HG03575 (cell line): Measurements from ENCODE around the gene HAVCR2.
"Not testable (repeated sequence)": the region's sequence is repeated elsewhere in the genome, so short reads cannot be mapped to it uniquely, and the experiment has no call there.

Source experiments
- ATAC-seq: cut with Tn5 transposase; IDR thresholded peaks from one replicate; pipeline ENCODE4 v1.9.1; 2021; ENCODE audit not compliant: unreplicated experiment, insufficient number of reproducible peaks, low FRiP score; ENCODE audit errors: extremely low read depth

Gene HAVCR2

GRCh38 chr5:157106630-157107461 lies 2.0 kb downstream of the HAVCR2 start:
- no peak for ATAC-seq

- no peak for ATAC-seq
Measured at GRCh38 chr5:157100140-157100679, 8.6 kb downstream of the HAVCR2 start.

GRCh38 chr5:157088342-157088990 lies 20.4 kb downstream of the HAVCR2 start:
- ATAC-seq = peak; percentile 63

- ATAC-seq = no peak
Measured at GRCh38 chr5:157086751-157087359, 22.0 kb downstream of the HAVCR2 start.

GRCh38 chr5:157085930-157086329 lies 22.9 kb downstream of the HAVCR2 start:
- no peak for ATAC-seq

- ATAC-seq = no peak
Measured at GRCh38 chr5:157080286-157080685, 28.6 kb downstream of the HAVCR2 start.

- ATAC-seq = no peak
Measured at GRCh38 chr5:157076558-157076957, 32.3 kb downstream of the HAVCR2 start.

GRCh38 chr5:157072508-157072907 lies 36.3 kb downstream of the HAVCR2 start:
- no peak for ATAC-seq

GRCh38 chr5:157069949-157070348 lies 38.9 kb downstream of the HAVCR2 start:
- no peak for ATAC-seq

GRCh38 chr5:157068785-157069184 lies 40.1 kb downstream of the HAVCR2 start:
- ATAC-seq = no peak

- ATAC-seq = no peak
Measured at GRCh38 chr5:157068339-157068738, 40.5 kb downstream of the HAVCR2 start.

GRCh38 chr5:157067005-157067404 lies 41.8 kb downstream of the HAVCR2 start:
- no peak for ATAC-seq

- ATAC-seq = no peak
Measured at GRCh38 chr5:157066080-157066479, 42.8 kb downstream of the HAVCR2 start.

- ATAC-seq = no peak
Measured at GRCh38 chr5:157063776-157064430, 44.9 kb downstream of the HAVCR2 start.

GRCh38 chr5:157059891-157060290 lies 49.0 kb downstream of the HAVCR2 start:
- ATAC-seq = no peak

GRCh38 chr5:157059093-157059539 lies 49.7 kb downstream of the HAVCR2 start, which contains the start of gene HAVCR1:
Gene HAVCR1, minus strand, starts transcription at chr5:157059116. Its CDS starts 1,173 bp downstream, at chr5:157057943.
- no peak for ATAC-seq

- no peak for ATAC-seq
Measured at GRCh38 chr5:157057459-157058370, 51.1 kb downstream of the HAVCR2 start.

GRCh38 chr5:157056848-157057247 lies 52.0 kb downstream of the HAVCR2 start:
- not testable (repeated sequence) for ATAC-seq
